SK-N-SH (cell line): ENCODE results near the gene ASAP2. TPM values are rescaled to one million over a fixed set of nuclear protein-coding genes. Genes with fewer than 3 reads are reported as not detected.

Experiments used
- CTCF ChIA-PET: fragments of 300-600, 350-600 bp; formaldehyde crosslinking; extraction: SDS; loops from one replicate; lab custom pipeline; 2021; lab: Yijun Ruan, JAX
- POLR2A ChIA-PET: fragments of 350-600 bp; sonication (Branson Sonifier 250); formaldehyde crosslinking; extraction: SDS; loops from one replicate; lab custom pipeline; 2020; ENCODE audit warnings: antibody characterized with exemption, inconsistent platforms; lab: Yijun Ruan, JAX
- DNase-seq: peaks from one replicate; pipeline ENCODE4 v3.0.0; 2012
- H2AFZ ChIP-seq: fragments of 200-600 bp; sonication (generic); 2 replicates; pipeline ENCODE4 v1.8.1; 2016; ENCODE audit warnings: antibody characterized with exemption, mild to moderate bottlenecking, low read depth
- H3F3A ChIP-seq: fragments of 200-600 bp; sonication (generic); replicated peaks from 2 replicates; pipeline ENCODE3; 2016; ENCODE audit warnings: antibody characterized with exemption, mild to moderate bottlenecking; ENCODE audit not compliant: insufficient read depth
- H3K27ac ChIP-seq, 2 experiments: fragments of 200-500 bp in 1 of 2; fragments of 200-600 bp in 1 of 2; sonication (Bioruptor generic) in 1 of 2; sonication (generic), shearing (Covaris generic) in 1 of 2; 2 replicates each; pipeline versions ENCODE4 v1.5.1 to v1.6.1; 2014 to 2016; ENCODE audit warnings: low read depth in 2 of 2, inconsistent platforms in 1 of 2, low read length in 1 of 2, mild to moderate bottlenecking in 1 of 2, mixed read lengths in 1 of 2
- H3K27me3 ChIP-seq: fragments of 200-600 bp; sonication (generic), shearing (Covaris generic); 2 replicates; pipeline ENCODE4 v1.6.1; 2016; ENCODE audit warnings: mixed run types; ENCODE audit not compliant: insufficient read depth
- H3K36me3 ChIP-seq, 2 experiments: fragments of 200-500 bp in 1 of 2; fragments of 200-600 bp in 1 of 2; sonication (Bioruptor generic) in 1 of 2; sonication (generic) in 1 of 2; replicated peaks in 1 of 2; 2 replicates each; pipeline versions ENCODE3 to v1.5.1; 2014 to 2016; ENCODE audit warnings: low read length in 1 of 2, mild to moderate bottlenecking in 1 of 2; ENCODE audit not compliant: insufficient read depth in 2 of 2, control insufficient read depth in 1 of 2
- H3K4me1 ChIP-seq, 2 experiments: fragments of 200-500 bp in 1 of 2; fragments of 200-600 bp in 1 of 2; sonication (Bioruptor generic) in 1 of 2; sonication (generic), shearing (Covaris generic) in 1 of 2; 2 replicates each; pipeline versions ENCODE4 v1.5.1 to v1.6.1; 2014 to 2016; ENCODE audit warnings: low read depth in 1 of 2, low read length in 1 of 2, mixed run types in 1 of 2; ENCODE audit not compliant: insufficient read depth in 2 of 2, control insufficient read depth in 1 of 2
- H3K4me2 ChIP-seq: fragments of 200-600 bp; sonication (generic), shearing (Covaris generic); 2 replicates; pipeline ENCODE4 v1.6.1; 2017; ENCODE audit warnings: mixed run types
- H3K4me3 ChIP-seq, 2 experiments: fragments of 200-500 bp in 1 of 2; fragments of 200-600 bp in 1 of 2; sonication (Bioruptor generic) in 1 of 2; sonication (generic), shearing (Covaris generic) in 1 of 2; 2 replicates each; pipeline versions ENCODE4 v1.5.1 to v1.8.1; 2014 to 2016; ENCODE audit warnings: low read depth in 2 of 2, inconsistent platforms in 1 of 2, low read length in 1 of 2, mild to moderate bottlenecking in 1 of 2, mixed read lengths in 1 of 2, moderate library complexity in 1 of 2
- H3K79me2 ChIP-seq: fragments of 200-600 bp; sonication (generic); 2 replicates; pipeline ENCODE4 v1.8.1; 2017; ENCODE audit warnings: mild to moderate bottlenecking; ENCODE audit not compliant: insufficient read depth
- H3K9ac ChIP-seq: fragments of 200-600 bp; sonication (generic); 2 replicates; pipeline ENCODE4 v1.6.1; 2017; ENCODE audit warnings: mixed run types
- H3K9me2 ChIP-seq: fragments of 200-600 bp; sonication (generic); 2 replicates; pipeline ENCODE4 v1.6.1; 2017; ENCODE audit warnings: mixed run types
- H3K9me3 ChIP-seq: fragments of 200-600 bp; sonication (generic); 2 replicates; pipeline ENCODE4 v1.6.1; 2017; ENCODE audit warnings: mixed run types, mild to moderate bottlenecking, moderate library complexity
- H4K20me1 ChIP-seq: fragments of 200-600 bp; sonication (generic); 2 replicates; pipeline ENCODE4 v1.6.1; 2017; ENCODE audit warnings: mild to moderate bottlenecking, mixed run types; ENCODE audit not compliant: insufficient read depth
- EP300 ChIP-seq, 2 experiments: IDR thresholded peaks; 2 replicates each; pipeline versions ENCODE4 v1.4.0 to v1.6.1; 2012; ENCODE audit warnings: borderline replicate concordance in 1 of 2, low read depth in 1 of 2, low read length in 1 of 2
- EZH2phosphoT487 ChIP-seq: fragments of 200-600 bp; sonication (generic); IDR thresholded peaks from 2 replicates; pipeline ENCODE4 v1.6.1; 2017; ENCODE audit warnings: low read depth, mixed run types, mild to moderate bottlenecking, antibody characterized with exemption, moderate library complexity, borderline replicate concordance
- FOSL2 ChIP-seq: IDR thresholded peaks from 2 replicates; pipeline ENCODE4 v1.4.0; 2012; ENCODE audit warnings: low read depth, mild to moderate bottlenecking, moderate library complexity, borderline replicate concordance
- GATA2 ChIP-seq: sonication (generic); formaldehyde crosslinking; IDR thresholded peaks from 2 replicates; pipeline ENCODE4 v1.5.0; 2020; ENCODE audit warnings: mild to moderate bottlenecking, missing genetic modification reagents
- IRF3 ChIP-seq: fragments of 150-350 bp; IDR thresholded peaks from 2 replicates; pipeline ENCODE4 v1.6.1; 2016; ENCODE audit warnings: mild to moderate bottlenecking, low read depth, low read length
- JUND ChIP-seq: IDR thresholded peaks from 2 replicates; pipeline ENCODE4 v1.4.0; 2012
- MEF2A ChIP-seq: IDR thresholded peaks from 2 replicates; pipeline ENCODE4 v1.4.0; 2012; ENCODE audit warnings: low read depth, borderline replicate concordance
- MXI1 ChIP-seq: IDR thresholded peaks from 2 replicates; pipeline ENCODE4 v1.6.1; 2012; ENCODE audit warnings: mild to moderate bottlenecking, low read depth, low read length, improper control_type of control experiment
- NFIC ChIP-seq: IDR thresholded peaks from 2 replicates; pipeline ENCODE4 v1.4.0; 2012; ENCODE audit warnings: borderline replicate concordance
- POLR2AphosphoS5 ChIP-seq: IDR thresholded peaks from 2 replicates; pipeline ENCODE4 v1.6.1; 2012; ENCODE audit warnings: low read depth, low read length
- RAD21 ChIP-seq: IDR thresholded peaks from 2 replicates; pipeline ENCODE4 v1.6.1; 2012; ENCODE audit warnings: mild to moderate bottlenecking, low read length
- RFX5 ChIP-seq: IDR thresholded peaks from 2 replicates; pipeline ENCODE4 v1.6.1; 2012; ENCODE audit warnings: mild to moderate bottlenecking, improper control_type of control experiment, low read length
- SIN3A ChIP-seq: IDR thresholded peaks from 2 replicates; pipeline ENCODE4 v1.6.1; 2012; ENCODE audit warnings: low read depth, mild to moderate bottlenecking, low read length, moderate library complexity, borderline replicate concordance
- SMC3 ChIP-seq: IDR thresholded peaks from 2 replicates; pipeline ENCODE4 v1.6.1; 2012; ENCODE audit warnings: low read depth, low read length, improper control_type of control experiment
- TCF12 ChIP-seq: IDR thresholded peaks from 2 replicates; pipeline ENCODE4 v1.4.0; 2012
- USF1 ChIP-seq: IDR thresholded peaks from 2 replicates; pipeline ENCODE4 v1.4.0; 2012; ENCODE audit warnings: low read depth, borderline replicate concordance
- USF2 ChIP-seq: fragments of 150-350 bp; IDR thresholded peaks from 2 replicates; pipeline ENCODE4 v1.6.1; 2017; ENCODE audit warnings: antibody characterized with exemption, low read length, low read depth, borderline replicate concordance
- YY1 ChIP-seq: IDR thresholded peaks from 2 replicates; pipeline ENCODE4 v1.4.0; 2012; ENCODE audit warnings: low read depth, mild to moderate bottlenecking
- WGBS: methylation state at CpG from one replicate; pipeline ENCODE4 v1.1.6; 2017; ENCODE audit warnings: low lambda C conversion rate; 5-methylcytosine and 5-hydroxymethylcytosine counted together
- polyA plus RNA-seq, 3 experiments: library from polyadenylated mRNA; depleted of rRNA; stranded (reverse); fragments of >200 nt; gene quantifications; 2 replicates each; pipeline ENCODE4 v1.2.3, GENCODE V29; 2012
- TF ChIP-seq, protein P1 (sequence below): IDR thresholded peaks from 2 replicates; pipeline ENCODE4 v1.6.1; 2012; ENCODE audit warnings: mild to moderate bottlenecking, low read depth, low read length, moderate library complexity
- TF ChIP-seq, protein P2 (sequence below): IDR thresholded peaks from 2 replicates; pipeline ENCODE4 v1.4.0; 2012; ENCODE audit warnings: low read depth
- TF ChIP-seq, protein P3 (sequence below): fragments of 200-600 bp; sonication (generic); IDR thresholded peaks from 2 replicates; pipeline ENCODE4 v1.6.1; 2017; ENCODE audit warnings: antibody characterized with exemption, mild to moderate bottlenecking, moderate library complexity

Gene ASAP2
- polyA plus RNA-seq, 1 of the 3 experiments (the other 2 are of a cell fraction): 37.9 TPM

DNA sequence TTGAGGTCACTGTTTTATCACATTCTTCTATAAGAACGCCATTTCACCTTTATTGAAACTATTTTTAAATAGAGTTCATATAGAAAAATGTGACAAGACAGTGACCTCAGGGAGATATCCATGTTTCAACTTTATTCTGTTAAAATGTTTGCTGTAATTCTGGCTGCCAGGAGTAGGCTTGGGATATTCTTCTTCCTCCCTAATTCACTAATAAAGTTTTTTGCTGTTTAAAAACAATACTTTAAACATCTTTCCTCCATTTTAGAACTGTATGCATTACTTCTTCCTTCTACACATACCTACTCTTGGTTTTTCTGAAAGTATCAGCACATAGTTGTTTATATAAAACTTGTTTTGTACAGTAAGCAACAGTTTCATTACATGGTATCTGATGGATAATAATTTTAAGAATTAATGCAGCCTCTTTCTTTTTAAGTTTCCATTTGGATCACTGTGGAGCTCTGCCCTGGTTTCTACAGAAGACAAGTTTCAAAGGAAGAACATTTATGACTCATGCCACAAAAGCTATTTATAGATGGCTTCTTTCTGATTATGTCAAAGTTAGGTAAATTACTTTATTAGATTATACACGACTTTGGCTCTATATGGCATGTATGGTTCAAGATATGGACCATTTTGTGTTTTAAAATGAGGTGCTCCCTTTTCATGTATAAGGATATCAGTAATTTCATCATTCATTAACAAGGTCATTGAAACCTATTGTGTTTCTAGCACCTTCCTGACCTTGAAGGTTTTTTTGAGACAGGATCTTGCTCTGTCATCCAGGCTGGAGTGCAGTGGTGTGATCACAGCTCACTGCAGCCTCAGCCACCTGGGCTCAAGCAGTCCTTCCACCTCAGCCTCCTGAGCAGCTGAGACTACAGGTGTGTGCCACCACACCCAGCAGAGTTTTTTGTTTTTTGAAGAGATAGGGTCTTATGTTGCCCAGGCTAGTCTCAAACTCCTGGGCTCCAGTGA lies 224.0 kb downstream of the ASAP2 start:
- H3K4me2 ChIP-seq: peak overlapping the region; percentile 35

More for the DNA sequence above, 224.0 kb downstream of the ASAP2 start:
- Histone ChIP-seq H3K79me2 (peaks cover 21% of the 10 kb centered on the region; the same call in 1 of the 2 replicates), H2AFZ (no peak overlapping the region), H3F3A (peaks cover 11% of the 10 kb centered on the region), H3K9me3 (no peaks in the 10 kb centered on the region), H3K27ac (peak overlapping the region; percentile 51 to 71; a peak in 3 of 4 replicates), H3K4me3 (no peak overlapping the region), H3K36me3 (peaks cover 47 to 70% of the 10 kb centered on the region in 2 experiments), H4K20me1 (no peaks in the 10 kb centered on the region), H3K4me1 (peaks cover 0 to 22% of the 10 kb centered on the region in 2 experiments; a peak in 3 of 4 replicates), H3K9ac (no peak overlapping the region), H3K27me3 (no peaks in the 10 kb centered on the region), H3K9me2 (no peaks in the 10 kb centered on the region)
- WGBS: 53% methylated on average over 2 of the region's 2 CpGs
- ChIA-PET POLR2A (interaction anchor here (1.0 kb wide), 1 partner anchor 68 kb away, joined by 3 read pairs; no protein-coding TSS in a partner anchor), CTCF (no interaction called here)
- no peak for DNase-seq
- TF ChIP-seq JUND (0 out of 2 replicates have a peak, but pooled peaks have one; percentile 29), RFX5 (no peak), USF1 (no peak), RAD21 (no peak), EP300 (IDR thresholded peaks at IDR 0.05; ENCODE audit: borderline replicate concordance in 1 of 2, low read depth in 1 of 2, low read length in 1 of 2) (no peak), POLR2AphosphoS5 (0 out of 2 replicates have a peak, but pooled peaks have one; percentile 13), SIN3A (no peak), YY1 (no peak), MXI1 (no peak), GATA2 (CRISPR knock-in tag) (no peak), USF2 (no peak), FOSL2 (peak; percentile 66; the same call in 1 of the 2 replicates), EZH2phosphoT487 (no peak), IRF3 (no peak), SMC3 (no peak), TCF12 (no peak), NFIC (0 out of 2 replicates have a peak, but pooled peaks have one; percentile 6), MEF2A (peak; percentile 81; the same call in 1 of the 2 replicates)
- TF ChIP-seq, protein P1, sequence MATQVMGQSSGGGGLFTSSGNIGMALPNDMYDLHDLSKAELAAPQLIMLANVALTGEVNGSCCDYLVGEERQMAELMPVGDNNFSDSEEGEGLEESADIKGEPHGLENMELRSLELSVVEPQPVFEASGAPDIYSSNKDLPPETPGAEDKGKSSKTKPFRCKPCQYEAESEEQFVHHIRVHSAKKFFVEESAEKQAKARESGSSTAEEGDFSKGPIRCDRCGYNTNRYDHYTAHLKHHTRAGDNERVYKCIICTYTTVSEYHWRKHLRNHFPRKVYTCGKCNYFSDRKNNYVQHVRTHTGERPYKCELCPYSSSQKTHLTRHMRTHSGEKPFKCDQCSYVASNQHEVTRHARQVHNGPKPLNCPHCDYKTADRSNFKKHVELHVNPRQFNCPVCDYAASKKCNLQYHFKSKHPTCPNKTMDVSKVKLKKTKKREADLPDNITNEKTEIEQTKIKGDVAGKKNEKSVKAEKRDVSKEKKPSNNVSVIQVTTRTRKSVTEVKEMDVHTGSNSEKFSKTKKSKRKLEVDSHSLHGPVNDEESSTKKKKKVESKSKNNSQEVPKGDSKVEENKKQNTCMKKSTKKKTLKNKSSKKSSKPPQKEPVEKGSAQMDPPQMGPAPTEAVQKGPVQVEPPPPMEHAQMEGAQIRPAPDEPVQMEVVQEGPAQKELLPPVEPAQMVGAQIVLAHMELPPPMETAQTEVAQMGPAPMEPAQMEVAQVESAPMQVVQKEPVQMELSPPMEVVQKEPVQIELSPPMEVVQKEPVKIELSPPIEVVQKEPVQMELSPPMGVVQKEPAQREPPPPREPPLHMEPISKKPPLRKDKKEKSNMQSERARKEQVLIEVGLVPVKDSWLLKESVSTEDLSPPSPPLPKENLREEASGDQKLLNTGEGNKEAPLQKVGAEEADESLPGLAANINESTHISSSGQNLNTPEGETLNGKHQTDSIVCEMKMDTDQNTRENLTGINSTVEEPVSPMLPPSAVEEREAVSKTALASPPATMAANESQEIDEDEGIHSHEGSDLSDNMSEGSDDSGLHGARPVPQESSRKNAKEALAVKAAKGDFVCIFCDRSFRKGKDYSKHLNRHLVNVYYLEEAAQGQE: no peak
- TF ChIP-seq, protein P2, sequence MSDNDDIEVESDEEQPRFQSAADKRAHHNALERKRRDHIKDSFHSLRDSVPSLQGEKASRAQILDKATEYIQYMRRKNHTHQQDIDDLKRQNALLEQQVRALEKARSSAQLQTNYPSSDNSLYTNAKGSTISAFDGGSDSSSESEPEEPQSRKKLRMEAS: no peak
- TF ChIP-seq, protein P3, sequence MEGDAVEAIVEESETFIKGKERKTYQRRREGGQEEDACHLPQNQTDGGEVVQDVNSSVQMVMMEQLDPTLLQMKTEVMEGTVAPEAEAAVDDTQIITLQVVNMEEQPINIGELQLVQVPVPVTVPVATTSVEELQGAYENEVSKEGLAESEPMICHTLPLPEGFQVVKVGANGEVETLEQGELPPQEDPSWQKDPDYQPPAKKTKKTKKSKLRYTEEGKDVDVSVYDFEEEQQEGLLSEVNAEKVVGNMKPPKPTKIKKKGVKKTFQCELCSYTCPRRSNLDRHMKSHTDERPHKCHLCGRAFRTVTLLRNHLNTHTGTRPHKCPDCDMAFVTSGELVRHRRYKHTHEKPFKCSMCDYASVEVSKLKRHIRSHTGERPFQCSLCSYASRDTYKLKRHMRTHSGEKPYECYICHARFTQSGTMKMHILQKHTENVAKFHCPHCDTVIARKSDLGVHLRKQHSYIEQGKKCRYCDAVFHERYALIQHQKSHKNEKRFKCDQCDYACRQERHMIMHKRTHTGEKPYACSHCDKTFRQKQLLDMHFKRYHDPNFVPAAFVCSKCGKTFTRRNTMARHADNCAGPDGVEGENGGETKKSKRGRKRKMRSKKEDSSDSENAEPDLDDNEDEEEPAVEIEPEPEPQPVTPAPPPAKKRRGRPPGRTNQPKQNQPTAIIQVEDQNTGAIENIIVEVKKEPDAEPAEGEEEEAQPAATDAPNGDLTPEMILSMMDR: no peak
